DMS114 treated with DMSO at 0.1 percent for 48 hours (cell line): ENCODE measurements around the gene GUCY2F.

ENCODE experiments used
- DNase-seq: peaks from one replicate; lab custom pipeline; 2025; ENCODE audit not compliant: unreplicated experiment; lab: John Stamatoyannopoulos, UW

GUCY2F gene

DNA sequence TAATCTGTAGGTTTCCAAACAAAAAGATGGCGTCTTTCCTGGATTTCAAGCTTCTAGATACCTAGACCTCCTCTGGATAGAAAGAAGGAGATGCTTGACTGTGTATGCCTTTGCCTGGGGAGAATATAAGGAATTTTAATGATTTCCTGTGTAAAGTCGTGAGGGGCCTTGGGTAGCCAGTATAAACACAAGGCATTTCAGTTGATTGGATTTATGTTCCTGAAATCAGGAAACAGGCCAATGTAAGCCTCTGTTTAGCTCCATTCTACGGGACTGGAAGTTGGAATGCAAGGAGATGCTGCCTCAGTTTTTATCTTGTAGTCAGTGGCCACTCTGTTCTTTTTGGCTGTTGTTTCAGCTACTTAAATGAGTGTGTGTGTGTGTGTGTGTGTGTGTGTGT is 137.2 kb downstream of the GUCY2F start:
- DNase-seq: no peak

DNA sequence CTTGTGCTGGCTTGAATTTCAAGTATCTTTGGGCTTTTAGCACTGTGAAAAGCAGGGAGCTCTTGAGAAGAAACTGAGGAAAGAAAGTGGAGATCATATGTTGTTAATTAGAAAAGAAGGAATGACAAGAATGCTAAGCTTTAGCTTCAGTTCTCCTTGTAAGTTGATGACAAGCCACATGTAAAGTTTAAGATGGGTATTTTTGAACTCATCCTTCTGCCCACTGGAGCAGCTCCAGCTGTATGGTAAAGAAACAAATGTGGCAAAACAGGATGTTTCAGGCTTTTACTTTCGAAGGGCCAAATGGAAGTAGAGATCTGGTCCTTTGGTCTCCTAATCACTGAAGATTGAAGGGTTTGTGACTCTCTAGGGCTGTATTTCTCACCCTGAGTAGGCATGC is 137.8 kb downstream of the GUCY2F start:
- no peak for DNase-seq

DNA sequence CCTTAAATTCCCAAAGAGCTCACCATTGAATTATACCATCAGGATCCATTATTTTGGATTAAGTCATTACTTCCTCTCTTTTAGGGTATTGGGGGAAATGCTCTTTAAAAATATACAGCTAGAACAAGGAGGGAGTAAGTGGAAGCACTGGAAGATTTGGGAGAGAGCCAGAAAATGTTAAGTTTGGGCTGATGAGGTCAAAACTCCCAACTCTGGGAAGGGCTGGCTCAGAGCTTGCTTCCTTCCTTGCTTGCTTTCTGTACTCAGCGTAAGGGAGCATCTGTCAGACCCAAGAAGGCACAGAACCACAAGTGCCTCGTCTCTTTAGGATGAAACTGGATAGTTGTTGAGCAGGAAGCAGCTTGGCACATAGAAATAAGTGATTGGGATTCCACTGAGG is 138.2 kb downstream of the GUCY2F start:
- no peak for DNase-seq

DNA sequence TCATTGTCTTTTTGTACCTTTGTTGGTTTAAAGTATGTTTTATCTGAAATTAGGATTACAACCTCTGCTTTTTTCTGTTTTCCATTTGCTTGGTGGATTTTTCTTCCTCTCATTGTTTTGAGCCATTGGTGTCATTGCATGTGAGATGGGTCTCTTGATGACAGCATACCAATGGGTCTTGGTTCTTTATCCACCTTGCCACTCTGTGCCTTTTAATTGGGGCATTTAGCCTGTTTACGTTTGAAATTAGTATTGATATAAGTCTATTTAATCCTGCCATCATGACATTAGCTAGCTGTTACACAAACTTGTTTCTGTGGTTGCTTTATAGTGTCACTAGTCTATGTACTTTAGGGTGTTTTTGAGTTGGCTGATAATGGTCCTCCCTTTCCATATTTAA is 145.7 kb downstream of the GUCY2F start:
- no peak for DNase-seq

DNA sequence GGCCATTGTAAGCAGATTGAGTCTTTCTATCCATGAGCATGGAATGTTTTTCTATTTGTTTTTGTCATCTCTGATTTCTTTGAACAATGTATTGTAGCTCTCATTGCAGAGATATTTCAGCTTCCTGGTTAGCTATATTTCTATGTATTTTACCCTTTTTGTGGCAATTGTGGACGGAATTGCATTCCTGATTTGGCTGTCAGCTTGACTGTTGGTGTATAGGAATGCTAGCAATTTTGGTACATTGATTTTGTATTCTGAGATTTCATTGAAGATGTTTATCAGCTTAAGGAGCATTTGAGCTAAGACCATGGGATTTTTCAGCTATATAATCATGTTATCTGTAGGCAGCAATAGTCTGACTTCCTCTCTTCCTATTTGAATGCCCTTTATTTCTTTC is 154.6 kb downstream of the GUCY2F start:
- no peak for DNase-seq
